HepG2 (cell line): ENCODE data around the gene GPATCH3. TPM values are rescaled to one million over a fixed set of nuclear protein-coding genes. Genes with fewer than 3 reads are reported as not detected.
A peak's percentile ranks its signal among the peaks of the same experiment; 100 is the strongest.

ENCODE experiments used
- CC2D1A ChIP-seq: sonication (generic); formaldehyde crosslinking; IDR thresholded peaks from 2 replicates; pipeline ENCODE4 v1.8.1; 2023; ENCODE audit warnings: mild to moderate bottlenecking, missing genetic modification reagents
- JUND ChIP-seq: sonication (generic); formaldehyde crosslinking; IDR thresholded peaks from 2 replicates; pipeline ENCODE4 v1.8.0; 2022; ENCODE audit warnings: mild to moderate bottlenecking, missing genetic modification reagents
- MAFG ChIP-seq: sonication (generic); formaldehyde crosslinking; IDR thresholded peaks from 2 replicates; pipeline ENCODE4 v1.5.1; 2020; ENCODE audit warnings: mild to moderate bottlenecking, missing genetic modification reagents
- MIXL1 ChIP-seq: IDR thresholded peaks from 2 replicates; pipeline ENCODE4 v1.6.1; 2016
- MLLT10 ChIP-seq: sonication (generic); formaldehyde crosslinking; IDR thresholded peaks from 2 replicates; pipeline ENCODE4 v1.4.0; 2020; ENCODE audit warnings: missing genetic modification reagents
- NFATC3 ChIP-seq: sonication (generic); formaldehyde crosslinking; IDR thresholded peaks from 2 replicates; pipeline ENCODE4 v1.5.1; 2020; ENCODE audit warnings: mild to moderate bottlenecking, missing genetic modification reagents
- PHF8 ChIP-seq: sonication (generic); formaldehyde crosslinking; IDR thresholded peaks from 2 replicates; pipeline ENCODE4 v1.5.0; 2020; ENCODE audit warnings: missing genetic modification reagents
- RORA ChIP-seq: sonication (generic); formaldehyde crosslinking; IDR thresholded peaks from 2 replicates; pipeline ENCODE4 v1.5.0; 2020; ENCODE audit warnings: mild to moderate bottlenecking, missing genetic modification reagents, moderate library complexity
- SAFB2 ChIP-seq: sonication (generic); formaldehyde crosslinking; IDR thresholded peaks from 2 replicates; pipeline ENCODE4 v1.5.1; 2020; ENCODE audit warnings: missing genetic modification reagents, low read depth, mild to moderate bottlenecking, borderline replicate concordance
- SMAD1 ChIP-seq: sonication (generic); formaldehyde crosslinking; IDR thresholded peaks from 2 replicates; pipeline ENCODE4 v1.4.0; 2020; ENCODE audit warnings: missing genetic modification reagents, low read depth, mild to moderate bottlenecking, borderline replicate concordance
- SSRP1 ChIP-seq: IDR thresholded peaks from 2 replicates; pipeline ENCODE4 v1.6.1; 2016; ENCODE audit warnings: control low read depth
- SYNCRIP ChIP-seq: fragments of 200-400 bp; formaldehyde crosslinking; IDR thresholded peaks from 2 replicates; pipeline ENCODE4 v1.6.1; 2018; ENCODE audit warnings: mild to moderate bottlenecking, low read depth, low read length; ENCODE audit not compliant: insufficient read depth
- ZBTB7A ChIP-seq: sonication (generic); formaldehyde crosslinking; IDR thresholded peaks from 2 replicates; pipeline ENCODE4 v1.8.0; 2022; ENCODE audit warnings: mild to moderate bottlenecking, missing genetic modification reagents
- ZNF367 ChIP-seq: sonication (generic); formaldehyde crosslinking; IDR thresholded peaks from 2 replicates; pipeline ENCODE4 v1.4.0; 2020; ENCODE audit warnings: missing genetic modification reagents, borderline replicate concordance
- ZNF747 ChIP-seq: sonication (generic); formaldehyde crosslinking; IDR thresholded peaks from 2 replicates; pipeline ENCODE4 v1.8.1; 2023; ENCODE audit warnings: missing genetic modification reagents, mild to moderate bottlenecking, borderline replicate concordance
- ZNF766 ChIP-seq: sonication (generic); formaldehyde crosslinking; IDR thresholded peaks from 2 replicates; pipeline ENCODE4 v1.5.0; 2020; ENCODE audit warnings: missing genetic modification reagents, borderline replicate concordance
- ZNF772 ChIP-seq: sonication (generic); formaldehyde crosslinking; IDR thresholded peaks from 2 replicates; pipeline ENCODE4 v1.5.0; 2020; ENCODE audit warnings: mild to moderate bottlenecking, missing genetic modification reagents
- ZNF777 ChIP-seq: sonication (generic); formaldehyde crosslinking; IDR thresholded peaks from 2 replicates; pipeline ENCODE4 v1.4.0; 2020; ENCODE audit warnings: missing genetic modification reagents
- ZSCAN9 ChIP-seq: IDR thresholded peaks from 2 replicates; pipeline ENCODE4 v1.6.1; 2016; ENCODE audit warnings: borderline replicate concordance
- polyA plus RNA-seq, 8 experiments: library from polyadenylated mRNA; depleted of rRNA in 3 of 8; stranded (reverse) in 7 of 8; unstranded in 1 of 8; fragments of >200 nt; fragmentation: Illumina TruSeq in 4 of 8; extraction: Trizol in 4 of 8; gene quantifications; 2 replicates each; pipeline versions ENCODE4 v1.2.1 to v1.2.3, GENCODE V29; 2011 to 2016; ENCODE audit warnings: low read depth in 4 of 8, missing spikeins in 1 of 8, mixed read lengths in 1 of 8; ENCODE audit not compliant: insufficient read depth in 1 of 8
- total RNA-seq, 5 experiments: library from RNA; depleted of rRNA; stranded (reverse); fragments of >200 nt; fragmentation: Illumina TruSeq; extraction: Trizol; gene quantifications; 2 replicates each; pipeline ENCODE4 v1.2.3, GENCODE V29; 2016; ENCODE audit warnings: low read depth in 1 of 5
- TF ChIP-seq, protein P1 (sequence below): IDR thresholded peaks from 2 replicates; pipeline ENCODE4 v1.6.1; 2016; ENCODE audit warnings: mild to moderate bottlenecking, missing biosample characterization, missing genetic modification reagents
- TF ChIP-seq, protein P2 (sequence below): IDR thresholded peaks from 2 replicates; pipeline ENCODE4 v1.6.1; 2016; ENCODE audit warnings: mild to moderate bottlenecking
- TF ChIP-seq, protein P3 (sequence below): sonication (generic); formaldehyde crosslinking; IDR thresholded peaks from 2 replicates; pipeline ENCODE4 v1.9.0; 2022; ENCODE audit warnings: missing genetic modification reagents, mild to moderate bottlenecking, borderline replicate concordance
- TF ChIP-seq, protein P4 (sequence below): IDR thresholded peaks from 2 replicates; pipeline ENCODE4 v1.6.1; 2016; ENCODE audit warnings: missing compliant biosample characterization, missing genetic modification reagents, borderline replicate concordance
- TF ChIP-seq, protein P5 (sequence below): sonication (generic); formaldehyde crosslinking; IDR thresholded peaks from 2 replicates; pipeline ENCODE4 v1.5.1; 2020; ENCODE audit warnings: missing genetic modification reagents, mild to moderate bottlenecking, borderline replicate concordance
- TF ChIP-seq, protein P6 (sequence below): sonication (generic); formaldehyde crosslinking; IDR thresholded peaks from 2 replicates; pipeline ENCODE4 v1.4.0; 2020; ENCODE audit warnings: missing genetic modification reagents

GPATCH3 gene
- total and polyA plus RNA-seq, 2 of the 13 experiments (the other 11 are each of a cell fraction or from before 2014, with no cell fraction given): 8.3 to 11.0 TPM

DNA sequence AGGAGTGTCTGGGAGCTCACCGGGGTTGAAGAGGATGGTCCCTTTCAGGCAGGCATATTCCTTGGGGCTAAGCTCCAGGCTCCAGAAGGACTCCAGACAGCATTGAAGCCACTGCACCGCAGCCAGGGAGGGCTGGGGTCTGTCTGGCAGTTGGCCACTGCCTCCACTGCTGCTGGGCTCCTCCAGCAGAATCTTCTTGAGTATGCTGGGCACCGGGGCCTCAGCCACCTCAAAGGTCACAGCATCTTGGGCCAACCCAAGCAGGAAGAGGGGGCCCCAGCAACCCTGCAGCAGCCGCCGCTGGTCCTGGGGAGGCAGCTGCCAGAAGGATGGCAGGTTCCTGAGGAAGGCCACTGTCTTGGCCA lies 13.1 kb upstream of the GPATCH3 start (continued):
- TF ChIP-seq SMAD1 (CRISPR knock-in tag) (0 out of 2 replicates have a peak, but pooled peaks have one; percentile 6), SSRP1 (CRISPR knock-in tag) (no peak), MAFG (CRISPR knock-in tag) (no peak), ZNF772 (CRISPR knock-in tag) (peak; percentile 41; the same call in 1 of the 2 replicates), SYNCRIP (no peak), ZBTB7A (CRISPR knock-in tag) (no peak), CC2D1A (CRISPR knock-in tag) (no peak), RORA (CRISPR knock-in tag) (no peak), NFATC3 (no peak), ZNF747 (CRISPR knock-in tag) (peak; percentile 15; the same call in 1 of the 2 replicates), MLLT10 (CRISPR knock-in tag) (no peak), PHF8 (CRISPR knock-in tag) (no peak), ZNF766 (no peak), SAFB2 (no peak), ZNF367 (CRISPR knock-in tag) (no peak), MIXL1 (CRISPR knock-in tag) (no peak), ZSCAN9 (CRISPR knock-in tag) (no peak), ZNF777 (no peak), JUND (CRISPR knock-in tag) (no peak)
- TF ChIP-seq, protein P1, sequence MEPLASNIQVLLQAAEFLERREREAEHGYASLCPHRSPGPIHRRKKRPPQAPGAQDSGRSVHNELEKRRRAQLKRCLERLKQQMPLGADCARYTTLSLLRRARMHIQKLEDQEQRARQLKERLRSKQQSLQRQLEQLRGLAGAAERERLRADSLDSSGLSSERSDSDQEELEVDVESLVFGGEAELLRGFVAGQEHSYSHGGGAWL (CRISPR knock-in tag): no peak
- TF ChIP-seq, protein P2, sequence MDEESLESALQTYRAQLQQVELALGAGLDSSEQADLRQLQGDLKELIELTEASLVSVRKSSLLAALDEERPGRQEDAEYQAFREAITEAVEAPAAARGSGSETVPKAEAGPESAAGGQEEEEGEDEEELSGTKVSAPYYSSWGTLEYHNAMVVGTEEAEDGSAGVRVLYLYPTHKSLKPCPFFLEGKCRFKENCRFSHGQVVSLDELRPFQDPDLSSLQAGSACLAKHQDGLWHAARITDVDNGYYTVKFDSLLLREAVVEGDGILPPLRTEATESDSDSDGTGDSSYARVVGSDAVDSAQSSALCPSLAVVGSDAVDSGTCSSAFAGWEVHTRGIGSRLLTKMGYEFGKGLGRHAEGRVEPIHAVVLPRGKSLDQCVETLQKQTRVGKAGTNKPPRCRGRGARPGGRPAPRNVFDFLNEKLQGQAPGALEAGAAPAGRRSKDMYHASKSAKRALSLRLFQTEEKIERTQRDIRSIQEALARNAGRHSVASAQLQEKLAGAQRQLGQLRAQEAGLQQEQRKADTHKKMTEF (CRISPR knock-in tag): no peak
- TF ChIP-seq, protein P3, sequence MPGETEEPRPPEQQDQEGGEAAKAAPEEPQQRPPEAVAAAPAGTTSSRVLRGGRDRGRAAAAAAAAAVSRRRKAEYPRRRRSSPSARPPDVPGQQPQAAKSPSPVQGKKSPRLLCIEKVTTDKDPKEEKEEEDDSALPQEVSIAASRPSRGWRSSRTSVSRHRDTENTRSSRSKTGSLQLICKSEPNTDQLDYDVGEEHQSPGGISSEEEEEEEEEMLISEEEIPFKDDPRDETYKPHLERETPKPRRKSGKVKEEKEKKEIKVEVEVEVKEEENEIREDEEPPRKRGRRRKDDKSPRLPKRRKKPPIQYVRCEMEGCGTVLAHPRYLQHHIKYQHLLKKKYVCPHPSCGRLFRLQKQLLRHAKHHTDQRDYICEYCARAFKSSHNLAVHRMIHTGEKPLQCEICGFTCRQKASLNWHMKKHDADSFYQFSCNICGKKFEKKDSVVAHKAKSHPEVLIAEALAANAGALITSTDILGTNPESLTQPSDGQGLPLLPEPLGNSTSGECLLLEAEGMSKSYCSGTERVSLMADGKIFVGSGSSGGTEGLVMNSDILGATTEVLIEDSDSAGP: no peak
- TF ChIP-seq, protein P4, sequence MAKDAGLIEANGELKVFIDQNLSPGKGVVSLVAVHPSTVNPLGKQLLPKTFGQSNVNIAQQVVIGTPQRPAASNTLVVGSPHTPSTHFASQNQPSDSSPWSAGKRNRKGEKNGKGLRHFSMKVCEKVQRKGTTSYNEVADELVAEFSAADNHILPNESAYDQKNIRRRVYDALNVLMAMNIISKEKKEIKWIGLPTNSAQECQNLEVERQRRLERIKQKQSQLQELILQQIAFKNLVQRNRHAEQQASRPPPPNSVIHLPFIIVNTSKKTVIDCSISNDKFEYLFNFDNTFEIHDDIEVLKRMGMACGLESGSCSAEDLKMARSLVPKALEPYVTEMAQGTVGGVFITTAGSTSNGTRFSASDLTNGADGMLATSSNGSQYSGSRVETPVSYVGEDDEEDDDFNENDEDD (CRISPR knock-in tag): no peak
- TF ChIP-seq, protein P5, sequence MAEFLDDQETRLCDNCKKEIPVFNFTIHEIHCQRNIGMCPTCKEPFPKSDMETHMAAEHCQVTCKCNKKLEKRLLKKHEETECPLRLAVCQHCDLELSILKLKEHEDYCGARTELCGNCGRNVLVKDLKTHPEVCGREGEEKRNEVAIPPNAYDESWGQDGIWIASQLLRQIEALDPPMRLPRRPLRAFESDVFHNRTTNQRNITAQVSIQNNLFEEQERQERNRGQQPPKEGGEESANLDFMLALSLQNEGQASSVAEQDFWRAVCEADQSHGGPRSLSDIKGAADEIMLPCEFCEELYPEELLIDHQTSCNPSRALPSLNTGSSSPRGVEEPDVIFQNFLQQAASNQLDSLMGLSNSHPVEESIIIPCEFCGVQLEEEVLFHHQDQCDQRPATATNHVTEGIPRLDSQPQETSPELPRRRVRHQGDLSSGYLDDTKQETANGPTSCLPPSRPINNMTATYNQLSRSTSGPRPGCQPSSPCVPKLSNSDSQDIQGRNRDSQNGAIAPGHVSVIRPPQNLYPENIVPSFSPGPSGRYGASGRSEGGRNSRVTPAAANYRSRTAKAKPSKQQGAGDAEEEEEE (CRISPR knock-in tag): no peak
- TF ChIP-seq, protein P6, sequence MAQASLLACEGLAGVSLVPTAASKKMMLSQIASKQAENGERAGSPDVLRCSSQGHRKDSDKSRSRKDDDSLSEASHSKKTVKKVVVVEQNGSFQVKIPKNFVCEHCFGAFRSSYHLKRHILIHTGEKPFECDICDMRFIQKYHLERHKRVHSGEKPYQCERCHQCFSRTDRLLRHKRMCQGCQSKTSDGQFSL (CRISPR knock-in tag): no peak
